GM20000 (cell line): ENCODE data around the gene ST7.

ENCODE experiments used
- DNase-seq: peaks from one replicate; pipeline ENCODE4 v3.0.0; 2012; ENCODE audit warnings: low spot score
- CTCF ChIP-seq: IDR thresholded peaks from 2 replicates; pipeline ENCODE4 v1.5.1; 2012; ENCODE audit warnings: mild to moderate bottlenecking, control low read depth; ENCODE audit errors: extremely low read depth, missing control alignments

The ST7 gene

GRCh38 chr7:117085275-117085674 lies 132.0 kb downstream of the ST7 start:
- TF ChIP-seq CTCF, result no peak
- DNase-seq, result no peak

- TF ChIP-seq CTCF, result no peak
- no peak for DNase-seq
These were observed 132.6 kb downstream of the ST7 start for GRCh38 chr7:117085769-117086463.

GRCh38 chr7:117086788-117087187 lies 133.5 kb downstream of the ST7 start:
- peak; percentile 22 for DNase-seq
- no peak for TF ChIP-seq CTCF

- TF ChIP-seq CTCF, result no peak
- no peak for DNase-seq
These were observed 134.5 kb downstream of the ST7 start for GRCh38 chr7:117087639-117088396.

GRCh38 chr7:117088623-117089194 lies 135.4 kb downstream of the ST7 start:
- no peak for DNase-seq
- TF ChIP-seq CTCF, result no peak

- no peak for TF ChIP-seq CTCF
These were observed 137.5 kb downstream of the ST7 start for GRCh38 chr7:117090791-117091190.

GRCh38 chr7:117091721-117092120 lies 138.4 kb downstream of the ST7 start:
- no peak for DNase-seq
- no peak for TF ChIP-seq CTCF

More at GRCh38 chr7:117090791-117091190, 137.5 kb downstream of the ST7 start:
- no peak for DNase-seq
